ENCODE measurements around the gene KIF16B. TPM values are rescaled to one million over a fixed set of nuclear protein-coding genes. Genes with fewer than 3 reads are reported as not detected.

The KIF16B gene
- total RNA-seq, 1 donor = 5.8 TPM

DNA sequence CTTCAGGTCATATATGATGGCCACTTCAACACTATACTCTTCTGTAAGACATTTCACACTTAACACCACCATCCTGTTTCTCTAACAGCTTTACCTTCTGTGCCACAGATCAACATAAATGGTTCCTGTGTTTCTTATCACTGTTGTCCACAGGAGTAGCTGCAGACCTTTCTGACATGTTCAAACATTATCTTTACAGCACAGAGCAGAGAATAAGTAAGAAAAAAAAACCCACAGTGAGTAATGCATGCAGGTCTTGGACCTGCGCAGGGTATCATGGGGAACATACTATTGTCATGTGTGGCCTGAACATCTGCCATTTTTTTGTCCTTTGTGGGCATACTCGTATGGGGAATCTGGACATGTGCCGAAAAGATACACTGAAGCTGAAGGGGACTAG is 161.9 kb downstream of the KIF16B start:
- H3K4me1 ChIP-seq (ENCODE audit: insufficient read depth, low read length) = no peaks in the 10 kb centered on the region
- H3K9me3 ChIP-seq (ENCODE audit: low read depth, low read length) = peaks cover 6% of the 10 kb centered on the region
- H3K27me3 ChIP-seq (ENCODE audit: insufficient read depth, low read length) = no peaks in the 10 kb centered on the region
- no peak overlapping the region for H3K4me3 ChIP-seq (ENCODE audit: low read length)

DNA sequence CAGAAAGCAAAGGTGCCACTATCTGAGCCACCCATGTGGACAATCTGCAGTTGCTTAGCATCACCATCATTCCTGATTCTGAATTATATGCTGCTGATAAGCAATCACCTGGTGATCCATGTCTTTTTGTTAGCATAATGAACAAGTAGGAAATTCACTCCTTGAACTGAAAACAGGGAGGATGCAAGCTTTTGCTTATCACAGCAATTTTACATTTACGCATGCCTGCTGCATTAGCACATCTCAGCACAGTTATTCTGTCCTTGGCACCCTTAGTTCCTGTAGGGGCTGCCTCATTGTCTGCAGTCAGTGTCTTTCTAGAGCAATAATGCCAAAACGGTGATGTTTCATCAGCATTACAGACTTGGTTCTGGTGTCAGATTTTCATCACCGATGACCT is 162.6 kb downstream of the KIF16B start:
- no peak overlapping the region for H3K4me3 ChIP-seq (ENCODE audit: low read length)
- H3K9me3 ChIP-seq (ENCODE audit: low read depth, low read length) = peaks cover 6% of the 10 kb centered on the region
- H3K27me3 ChIP-seq (ENCODE audit: insufficient read depth, low read length) = no peaks in the 10 kb centered on the region
- H3K4me1 ChIP-seq (ENCODE audit: insufficient read depth, low read length) = no peaks in the 10 kb centered on the region

DNA sequence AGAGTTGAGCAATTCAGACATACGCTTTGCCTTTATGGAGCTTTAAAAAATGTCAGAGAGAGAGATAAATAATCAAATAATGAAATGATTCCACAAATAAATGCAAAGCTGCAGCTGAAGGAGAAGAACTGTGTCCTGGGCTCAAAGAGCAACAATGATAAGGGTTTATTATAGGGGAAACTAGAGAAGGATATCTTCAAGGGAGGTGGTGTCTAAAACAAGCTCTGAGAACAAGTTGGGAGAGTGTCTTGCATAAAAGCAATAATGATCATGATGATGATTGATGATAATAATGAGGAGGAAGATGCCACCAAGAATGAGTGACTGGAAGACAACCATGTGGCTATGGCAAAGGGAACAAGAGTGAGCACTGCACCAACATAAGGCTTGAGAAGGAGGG is 164.3 kb downstream of the KIF16B start:
- no peak overlapping the region for H3K4me3 ChIP-seq (ENCODE audit: low read length)
- no peaks in the 10 kb centered on the region for H3K27me3 ChIP-seq (ENCODE audit: insufficient read depth, low read length)
- peaks cover 6% of the 10 kb centered on the region for H3K9me3 ChIP-seq (ENCODE audit: low read depth, low read length)
- H3K4me1 ChIP-seq (ENCODE audit: insufficient read depth, low read length) = no peaks in the 10 kb centered on the region

DNA sequence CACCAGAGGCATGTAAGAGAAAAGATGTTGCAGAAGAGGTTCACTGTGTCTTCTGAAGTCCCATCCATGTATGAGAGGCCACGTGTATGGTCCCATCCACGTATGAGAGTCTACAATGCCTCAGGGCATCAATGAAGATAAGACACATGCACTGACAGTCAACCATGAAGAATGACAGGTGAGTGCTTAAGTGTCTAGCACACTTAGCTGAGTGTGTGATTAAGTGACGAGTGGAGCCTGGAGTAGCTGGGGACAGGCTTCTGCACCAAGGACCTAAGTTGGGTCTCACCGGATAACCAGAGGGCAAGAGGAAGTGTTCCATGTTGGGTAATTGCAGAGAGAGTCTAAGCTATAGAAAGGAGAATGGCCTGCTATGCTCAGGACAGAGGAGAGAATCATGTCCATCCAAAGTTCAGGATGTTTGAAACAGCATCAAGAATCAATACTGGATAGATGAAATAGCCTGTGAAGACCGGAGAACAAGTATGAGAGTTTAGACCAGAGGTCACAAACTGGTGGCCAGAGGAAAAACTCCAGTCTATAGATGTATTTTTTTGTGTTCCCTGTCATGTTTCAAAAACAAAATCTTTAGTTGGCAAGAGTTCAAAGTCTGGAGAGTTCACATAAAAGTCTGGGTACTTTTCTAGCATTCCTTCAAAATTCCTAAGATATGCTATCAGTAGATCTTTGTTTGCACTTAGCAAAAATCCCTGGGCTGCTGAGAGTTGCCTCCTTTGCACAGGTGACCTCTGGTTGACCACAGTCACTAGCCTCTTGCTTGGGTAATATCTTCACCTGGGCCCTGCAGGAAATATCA is 165.8 kb downstream of the KIF16B start:
- H3K4me3 ChIP-seq (ENCODE audit: low read length) = no peak overlapping the region
- no peaks in the 10 kb centered on the region for H3K4me1 ChIP-seq (ENCODE audit: insufficient read depth, low read length)
- no peaks in the 10 kb centered on the region for H3K27me3 ChIP-seq (ENCODE audit: insufficient read depth, low read length)
- peaks cover 6% of the 10 kb centered on the region for H3K9me3 ChIP-seq (ENCODE audit: low read depth, low read length)

DNA sequence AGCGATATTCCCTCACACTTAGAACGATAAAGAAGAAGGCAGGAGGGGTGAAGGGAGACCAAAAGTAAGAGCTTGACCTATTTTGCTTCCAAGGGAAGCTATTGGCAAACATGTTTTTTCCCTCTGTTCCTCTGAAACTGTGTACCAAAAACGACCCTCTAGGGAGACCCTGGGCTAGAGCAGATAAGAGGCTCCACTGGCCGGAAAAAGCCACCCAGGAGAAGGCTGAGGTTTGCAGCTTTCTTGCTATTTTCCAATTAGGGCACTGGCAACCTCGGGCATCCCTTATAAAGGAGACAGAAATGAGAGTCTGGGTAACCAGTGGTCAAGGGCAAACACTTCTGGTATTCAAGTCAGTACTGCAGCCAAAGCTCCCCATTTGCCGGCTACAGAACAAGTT is 168.0 kb downstream of the KIF16B start:
- Histone ChIP-seq H3K4me1 (ENCODE audit: insufficient read depth, low read length) (no peaks in the 10 kb centered on the region), H3K9me3 (ENCODE audit: low read depth, low read length) (no peaks in the 10 kb centered on the region), H3K4me3 (ENCODE audit: low read length) (no peak overlapping the region), H3K27me3 (ENCODE audit: insufficient read depth, low read length) (no peaks in the 10 kb centered on the region)

DNA sequence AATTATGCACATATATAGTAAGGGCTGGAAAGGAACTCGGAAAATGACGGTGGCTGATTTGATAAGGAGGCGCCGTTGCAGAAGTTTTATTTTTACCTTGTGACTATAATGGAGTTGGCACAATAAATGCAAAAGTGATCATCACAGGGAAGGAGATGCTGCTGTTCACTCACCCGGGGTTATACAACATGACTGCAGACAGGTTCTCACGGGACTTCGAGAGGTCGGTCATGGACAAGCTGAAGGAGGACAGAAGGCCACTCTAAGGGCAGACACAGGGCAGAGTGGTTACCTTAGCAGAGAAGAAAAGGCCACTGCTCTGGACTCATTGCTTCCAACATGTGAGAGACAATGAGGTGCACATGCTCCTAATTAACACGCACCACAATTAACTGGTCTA is 168.6 kb downstream of the KIF16B start:
- Histone ChIP-seq H3K9me3 (ENCODE audit: low read depth, low read length) (no peaks in the 10 kb centered on the region), H3K4me3 (ENCODE audit: low read length) (no peak overlapping the region), H3K4me1 (ENCODE audit: insufficient read depth, low read length) (no peaks in the 10 kb centered on the region), H3K27me3 (ENCODE audit: insufficient read depth, low read length) (no peaks in the 10 kb centered on the region)

DNA sequence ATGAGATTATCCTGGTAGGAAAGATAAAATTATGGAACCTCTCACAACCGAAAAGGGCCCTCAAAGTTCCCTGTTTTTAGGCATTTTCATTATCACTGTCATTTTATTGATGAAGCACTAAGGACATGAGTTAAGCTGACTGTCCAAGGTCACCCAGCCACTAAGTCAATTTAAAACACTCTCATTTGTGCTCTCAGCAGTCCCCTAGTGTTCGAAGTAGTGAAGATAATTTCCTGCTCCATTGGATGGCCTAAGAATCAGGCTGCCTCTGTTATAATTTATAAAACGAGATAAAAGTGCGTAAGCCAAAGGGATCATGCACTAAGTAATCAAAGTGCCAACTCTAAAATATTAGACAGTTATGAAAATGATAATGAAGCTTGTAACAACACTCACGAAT is 169.1 kb downstream of the KIF16B start:
- H3K4me1 ChIP-seq (ENCODE audit: insufficient read depth, low read length) = no peaks in the 10 kb centered on the region
- no peaks in the 10 kb centered on the region for H3K27me3 ChIP-seq (ENCODE audit: insufficient read depth, low read length)
- no peak overlapping the region for H3K4me3 ChIP-seq (ENCODE audit: low read length)
- no peaks in the 10 kb centered on the region for H3K9me3 ChIP-seq (ENCODE audit: low read depth, low read length)

DNA sequence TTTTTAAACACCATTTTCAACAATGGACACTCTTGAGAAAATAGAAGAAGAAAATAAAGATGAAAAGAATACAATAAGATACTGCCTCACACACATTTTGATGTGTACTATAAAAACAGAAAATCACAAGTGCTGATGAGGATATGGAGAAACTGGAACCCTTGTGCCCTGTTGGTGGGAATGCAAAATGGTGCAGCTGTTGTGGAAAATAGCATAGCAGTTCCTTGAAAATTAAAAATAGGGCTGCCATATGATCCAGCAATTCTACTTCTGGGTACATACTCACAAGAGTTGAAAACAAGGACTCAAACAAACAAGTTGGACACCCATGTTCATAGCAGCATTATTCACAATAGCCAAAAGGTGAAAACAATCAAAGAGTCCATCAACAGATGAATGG is 173.0 kb downstream of the KIF16B start:
- H3K27me3 ChIP-seq (ENCODE audit: insufficient read depth, low read length) = no peaks in the 10 kb centered on the region
- H3K4me1 ChIP-seq (ENCODE audit: insufficient read depth, low read length) = no peaks in the 10 kb centered on the region
- H3K4me3 ChIP-seq (ENCODE audit: low read length) = no peak overlapping the region
- H3K9me3 ChIP-seq (ENCODE audit: low read depth, low read length) = no peaks in the 10 kb centered on the region

DNA sequence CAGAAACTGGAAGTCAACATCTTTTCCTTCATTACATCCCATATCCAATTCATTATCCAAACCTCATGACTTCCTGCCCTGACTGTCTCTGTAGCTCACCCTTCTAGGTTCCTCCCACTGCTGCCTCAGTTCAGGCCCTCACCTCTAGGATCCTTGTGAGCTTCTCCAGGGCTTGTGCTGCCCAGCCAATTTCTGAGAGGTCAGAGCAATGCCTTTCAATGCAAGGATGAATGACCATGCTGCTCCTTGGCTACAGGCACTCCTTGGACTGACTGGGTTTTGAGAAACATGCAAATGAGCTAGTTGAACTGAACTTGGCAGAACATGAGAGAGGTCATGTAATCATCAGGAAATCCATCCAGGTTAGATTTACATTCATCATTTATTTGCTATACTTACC is 173.4 kb downstream of the KIF16B start:
- no peaks in the 10 kb centered on the region for H3K27me3 ChIP-seq (ENCODE audit: insufficient read depth, low read length)
- H3K4me3 ChIP-seq (ENCODE audit: low read length) = no peak overlapping the region
- H3K4me1 ChIP-seq (ENCODE audit: insufficient read depth, low read length) = no peaks in the 10 kb centered on the region
- H3K9me3 ChIP-seq (ENCODE audit: low read depth, low read length) = no peaks in the 10 kb centered on the region

DNA sequence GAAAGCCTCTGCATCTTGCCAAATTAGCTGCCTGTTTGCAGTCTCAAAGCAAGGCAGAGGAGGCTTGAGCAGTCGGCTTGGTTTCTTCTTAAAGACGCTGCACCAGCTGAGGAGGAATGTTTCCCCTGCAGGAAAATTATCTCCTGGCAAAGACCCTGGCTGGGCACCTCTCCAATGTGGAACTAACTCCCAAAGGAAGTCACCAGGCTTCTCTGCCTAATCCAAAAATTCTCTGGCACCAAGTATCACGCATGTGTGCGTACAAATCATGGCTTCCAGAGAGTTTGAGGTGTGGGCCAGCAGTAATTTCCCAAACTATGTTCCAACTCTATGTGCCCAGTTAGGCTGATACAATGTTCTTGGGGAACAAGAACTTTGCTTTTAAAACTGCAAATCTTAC is 176.2 kb downstream of the KIF16B start:
- no peaks in the 10 kb centered on the region for H3K9me3 ChIP-seq (ENCODE audit: low read depth, low read length)
- H3K4me1 ChIP-seq (ENCODE audit: insufficient read depth, low read length) = peaks cover 4% of the 10 kb centered on the region

DNA sequence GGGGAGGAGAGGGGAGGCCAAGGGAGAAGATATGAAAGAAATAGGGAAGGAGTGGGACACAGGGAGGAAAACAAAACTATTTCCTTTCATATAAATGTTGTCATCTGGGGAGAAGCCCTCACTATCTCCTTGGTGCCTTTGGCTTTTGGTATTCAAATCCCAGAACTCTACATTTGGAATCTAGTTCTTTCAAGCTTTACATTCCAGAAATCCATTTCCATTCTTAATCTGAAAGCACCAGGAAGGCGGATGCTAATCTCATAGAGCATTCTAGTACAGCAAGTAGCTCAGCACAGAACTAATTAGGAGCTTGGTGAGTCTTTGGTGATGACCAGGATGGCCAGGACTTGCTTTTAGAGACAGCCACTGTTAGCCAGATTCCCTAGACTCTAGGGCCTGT is 177.9 kb downstream of the KIF16B start:
- no peaks in the 10 kb centered on the region for H3K27me3 ChIP-seq (ENCODE audit: insufficient read depth, low read length)
- H3K4me1 ChIP-seq (ENCODE audit: insufficient read depth, low read length) = peaks cover 20% of the 10 kb centered on the region
- no peak overlapping the region for H3K4me3 ChIP-seq (ENCODE audit: low read length)
- no peaks in the 10 kb centered on the region for H3K9me3 ChIP-seq (ENCODE audit: low read depth, low read length)

More for the DNA sequence above, 176.2 kb downstream of the KIF16B start:
- Histone ChIP-seq H3K4me3 (ENCODE audit: low read length) (no peak overlapping the region), H3K27me3 (ENCODE audit: insufficient read depth, low read length) (no peaks in the 10 kb centered on the region)

DNA sequence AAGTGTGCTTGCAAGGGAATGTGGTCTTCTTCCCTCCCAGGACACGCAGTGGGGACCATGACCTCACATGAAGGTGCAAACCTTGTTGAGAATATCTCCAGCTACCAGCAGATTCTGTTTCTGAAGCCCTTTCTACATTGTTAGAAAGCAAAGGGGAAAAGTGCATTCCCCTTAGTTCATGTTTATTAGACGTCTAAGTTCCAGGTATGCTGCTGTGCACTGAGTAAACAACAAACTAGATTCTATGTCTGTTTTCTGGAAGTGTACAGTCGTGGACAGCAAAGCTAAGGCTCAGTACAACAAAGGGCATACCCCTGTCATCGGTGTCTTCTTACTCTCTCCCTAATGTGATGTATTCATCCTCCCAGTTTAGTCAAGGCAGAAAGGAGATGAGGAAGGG is 178.5 kb downstream of the KIF16B start:
- H3K4me3 ChIP-seq (ENCODE audit: low read length) = no peak overlapping the region
- H3K9me3 ChIP-seq (ENCODE audit: low read depth, low read length) = no peaks in the 10 kb centered on the region
- peaks cover 21% of the 10 kb centered on the region for H3K4me1 ChIP-seq (ENCODE audit: insufficient read depth, low read length)
- no peaks in the 10 kb centered on the region for H3K27me3 ChIP-seq (ENCODE audit: insufficient read depth, low read length)

DNA sequence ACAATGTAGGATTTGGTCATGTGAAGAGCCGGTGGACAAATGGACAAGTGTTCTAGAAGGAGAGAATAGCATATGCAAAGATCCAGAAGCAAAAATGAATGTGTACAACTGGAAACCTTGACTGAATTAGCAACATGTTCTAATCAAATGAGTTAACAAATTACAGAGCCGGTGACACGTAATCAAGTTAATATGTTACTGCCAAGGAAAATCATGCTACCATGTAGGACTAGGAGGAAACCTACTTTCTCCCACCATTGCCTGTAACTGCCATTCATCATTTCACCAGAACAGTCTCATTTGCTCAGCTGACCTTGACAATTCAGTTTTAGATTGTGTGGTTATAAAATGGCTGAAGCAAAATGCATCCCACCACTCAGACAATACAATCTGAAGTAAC is 179.4 kb downstream of the KIF16B start:
- Histone ChIP-seq H3K4me3 (ENCODE audit: low read length) (no peak overlapping the region), H3K9me3 (ENCODE audit: low read depth, low read length) (no peaks in the 10 kb centered on the region), H3K4me1 (ENCODE audit: insufficient read depth, low read length) (peaks cover 21% of the 10 kb centered on the region), H3K27me3 (ENCODE audit: insufficient read depth, low read length) (no peaks in the 10 kb centered on the region)

DNA sequence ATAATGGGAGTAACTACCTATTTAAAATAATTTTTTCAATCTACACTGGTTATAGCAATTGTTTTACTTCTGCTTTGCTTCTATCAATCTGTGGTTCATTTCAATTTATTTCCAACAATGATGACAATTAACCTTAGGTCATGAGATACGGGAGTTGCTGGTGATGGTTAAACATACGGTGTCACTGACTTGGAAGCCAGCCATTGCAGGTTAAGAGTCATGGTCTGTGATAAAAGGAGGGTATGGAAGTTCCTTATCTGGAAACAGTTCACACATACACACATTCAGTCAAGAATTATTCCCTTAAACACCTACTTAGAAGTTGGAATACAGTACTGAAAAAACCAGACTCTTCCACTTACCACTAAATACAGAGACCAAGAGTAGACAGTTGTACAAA is 180.0 kb downstream of the KIF16B start:
- peaks cover 21% of the 10 kb centered on the region for H3K4me1 ChIP-seq (ENCODE audit: insufficient read depth, low read length)
- H3K9me3 ChIP-seq (ENCODE audit: low read depth, low read length) = no peaks in the 10 kb centered on the region
- H3K4me3 ChIP-seq (ENCODE audit: low read length) = no peak overlapping the region
- no peaks in the 10 kb centered on the region for H3K27me3 ChIP-seq (ENCODE audit: insufficient read depth, low read length)

DNA sequence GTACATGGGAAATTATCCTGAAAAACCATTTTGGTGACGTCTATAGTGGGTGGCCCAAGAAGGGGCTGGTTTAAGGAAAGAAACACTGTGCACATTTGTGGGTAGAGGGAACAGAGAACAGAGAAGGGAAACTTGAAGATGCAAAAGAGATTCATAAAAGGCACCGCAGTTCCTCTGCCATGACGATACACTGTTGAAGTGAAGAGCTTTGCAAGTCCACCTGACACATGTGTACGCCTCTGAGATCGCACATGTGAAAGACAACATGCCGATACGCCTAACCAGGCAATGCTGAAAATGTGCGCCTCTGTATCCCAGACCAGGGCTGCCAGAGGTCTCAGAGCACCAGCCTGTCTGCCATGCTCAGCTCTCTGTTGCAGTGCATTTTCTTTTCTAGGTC is 180.9 kb downstream of the KIF16B start:
- Histone ChIP-seq H3K4me1 (ENCODE audit: insufficient read depth, low read length) (peaks cover 26% of the 10 kb centered on the region), H3K27me3 (ENCODE audit: insufficient read depth, low read length) (no peaks in the 10 kb centered on the region), H3K9me3 (ENCODE audit: low read depth, low read length) (no peaks in the 10 kb centered on the region), H3K4me3 (ENCODE audit: low read length) (no peak overlapping the region)

DNA sequence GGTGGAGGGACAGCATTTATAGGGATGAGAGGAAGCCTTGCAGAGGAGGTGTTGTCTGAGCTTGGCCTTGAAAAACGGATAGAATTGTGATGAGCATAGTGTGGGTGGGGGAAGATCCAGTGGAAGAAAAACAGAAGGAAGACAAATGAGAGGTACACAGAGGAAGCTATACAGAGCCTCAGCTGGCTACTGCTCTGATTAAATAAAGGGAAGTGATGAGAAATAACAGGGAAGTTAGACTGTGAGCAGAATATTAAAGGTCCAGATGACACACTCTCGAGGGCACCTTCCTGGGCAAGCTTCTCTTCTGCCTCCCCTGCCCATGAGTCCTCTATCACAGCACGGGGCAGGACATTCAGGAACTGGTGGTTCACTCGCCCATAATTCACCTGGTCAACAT is 182.3 kb downstream of the KIF16B start:
- no peaks in the 10 kb centered on the region for H3K9me3 ChIP-seq (ENCODE audit: low read depth, low read length)
- no peak overlapping the region for H3K4me3 ChIP-seq (ENCODE audit: low read length)

More for the DNA sequence above, 182.3 kb downstream of the KIF16B start:
- peaks cover 28% of the 10 kb centered on the region for H3K4me1 ChIP-seq (ENCODE audit: insufficient read depth, low read length)
- H3K27me3 ChIP-seq (ENCODE audit: insufficient read depth, low read length) = no peaks in the 10 kb centered on the region

All from mononuclear cell (primary cell).